ENCODE results near the gene FAM229A.
A peak's percentile ranks its signal among the peaks of the same experiment; 100 is the strongest.

Gene FAM229A

DNA sequence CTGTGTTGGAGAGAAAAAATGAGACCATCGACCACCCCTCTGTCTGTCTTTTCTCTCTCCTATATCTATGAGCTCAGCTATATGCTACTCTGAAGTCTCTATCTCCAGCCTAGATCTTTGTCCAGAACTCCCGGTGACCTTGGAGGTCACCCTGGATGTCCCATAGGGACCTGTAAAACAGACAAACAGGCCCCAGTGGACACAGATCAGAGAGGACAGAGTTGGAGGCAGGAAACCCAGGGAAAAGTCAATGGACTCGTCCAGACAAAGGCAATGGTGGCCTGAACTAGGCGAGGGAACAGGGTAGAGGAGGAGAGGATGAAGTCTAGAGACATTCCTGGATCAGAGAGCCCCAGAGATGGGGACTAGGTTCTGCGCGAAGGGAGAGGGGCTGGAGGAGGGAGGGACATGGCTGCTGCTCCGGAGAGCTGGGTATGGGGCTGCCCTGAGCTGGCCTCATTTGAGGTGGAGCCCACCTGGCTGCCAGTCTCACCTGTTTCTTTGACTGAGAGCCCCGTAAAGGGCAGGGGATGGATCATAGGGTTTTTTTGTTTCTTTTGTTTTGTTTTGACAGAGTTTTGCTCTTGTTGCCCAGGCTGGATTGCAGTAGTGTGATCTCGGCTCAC, 15.6 kb downstream of the FAM229A start:
- no peak for DNase-seq

DNA sequence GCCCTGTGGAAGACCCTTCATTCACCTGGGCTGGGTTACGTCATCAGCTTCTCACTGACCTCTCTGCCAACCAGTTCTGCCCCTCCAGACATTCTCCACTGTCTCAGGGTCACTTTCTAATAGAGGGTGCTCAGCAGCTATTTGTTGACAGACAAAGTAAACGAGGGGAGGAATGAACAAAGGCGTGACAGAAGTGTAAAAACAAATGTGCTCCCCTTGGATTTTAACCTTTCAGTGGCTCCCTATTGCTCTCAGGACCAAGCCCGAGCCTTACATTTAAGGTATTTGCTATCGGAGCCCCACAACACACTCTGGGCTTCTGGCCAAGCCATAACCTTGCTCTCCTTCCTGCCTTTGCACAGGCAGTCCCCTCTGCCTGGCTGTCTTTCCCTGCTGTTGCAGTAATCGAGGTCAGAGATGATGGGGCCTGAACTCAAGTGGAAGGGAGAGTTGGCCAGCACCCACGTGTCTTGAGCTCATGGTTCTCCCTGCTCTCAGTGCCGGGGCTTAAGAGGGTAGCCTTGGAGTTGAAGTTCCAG, 16.9 kb downstream of the FAM229A start:
- DNase-seq: no peak

GRCh38 chr1:32342704-32343103, 19.6 kb downstream of the FAM229A start:
- no peak for DNase-seq

DNA sequence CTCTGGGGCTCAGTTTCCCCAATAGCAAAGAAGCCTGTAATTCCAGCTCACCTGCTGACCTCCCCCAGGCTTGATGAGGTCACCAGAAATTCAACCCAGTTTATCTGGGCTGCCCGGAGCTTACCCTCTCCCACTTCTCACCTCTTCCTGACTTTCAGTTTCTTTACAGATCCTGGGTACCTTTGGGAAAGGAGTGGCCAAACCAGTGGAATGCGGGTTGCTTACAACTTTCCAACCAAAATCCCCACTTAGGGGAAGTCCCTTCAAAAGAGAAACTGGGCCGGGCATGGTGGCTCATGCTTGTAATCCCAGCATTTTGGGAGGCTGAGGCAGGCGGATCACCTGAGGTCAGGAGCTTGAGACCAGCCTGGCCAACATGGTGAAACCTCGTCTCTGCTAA, 20.3 kb downstream of the FAM229A start:
- no peak for DNase-seq

GRCh38 chr1:32341186-32341757, 21.0 kb downstream of the FAM229A start:
- DNase-seq: no peak

- DNase-seq: peak; percentile 61
These were observed 22.8 kb downstream of the FAM229A start for GRCh38 chr1:32339363-32339978.

DNA sequence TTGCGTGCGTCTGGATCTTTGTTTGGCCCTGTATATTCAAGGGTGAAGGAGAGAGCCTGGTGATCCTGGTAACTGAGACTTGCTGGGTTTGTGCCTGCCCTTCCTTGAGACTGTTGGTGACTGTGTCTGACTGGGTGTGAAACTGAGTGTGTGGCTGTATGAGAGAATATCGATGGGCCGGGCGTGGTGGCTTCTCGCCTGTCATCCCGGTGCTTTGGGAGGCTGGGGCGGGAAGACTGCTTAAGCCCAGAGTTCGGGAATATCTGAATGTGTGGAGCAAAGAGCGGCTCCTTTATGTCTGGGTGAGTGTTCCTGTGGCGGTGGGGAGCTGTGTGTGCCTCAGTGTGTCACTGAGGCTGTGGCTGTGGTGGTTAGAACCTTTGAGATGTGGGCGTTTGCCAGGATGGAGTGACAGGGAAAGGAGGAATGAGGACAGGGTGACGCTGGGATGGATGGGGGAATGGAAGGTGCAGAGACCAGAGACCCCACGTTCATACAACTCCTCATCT, 23.6 kb downstream of the FAM229A start:
- DNase-seq: no peak

- peak; percentile 54 for DNase-seq
These were observed 24.2 kb downstream of the FAM229A start for GRCh38 chr1:32337855-32338636.

DNA sequence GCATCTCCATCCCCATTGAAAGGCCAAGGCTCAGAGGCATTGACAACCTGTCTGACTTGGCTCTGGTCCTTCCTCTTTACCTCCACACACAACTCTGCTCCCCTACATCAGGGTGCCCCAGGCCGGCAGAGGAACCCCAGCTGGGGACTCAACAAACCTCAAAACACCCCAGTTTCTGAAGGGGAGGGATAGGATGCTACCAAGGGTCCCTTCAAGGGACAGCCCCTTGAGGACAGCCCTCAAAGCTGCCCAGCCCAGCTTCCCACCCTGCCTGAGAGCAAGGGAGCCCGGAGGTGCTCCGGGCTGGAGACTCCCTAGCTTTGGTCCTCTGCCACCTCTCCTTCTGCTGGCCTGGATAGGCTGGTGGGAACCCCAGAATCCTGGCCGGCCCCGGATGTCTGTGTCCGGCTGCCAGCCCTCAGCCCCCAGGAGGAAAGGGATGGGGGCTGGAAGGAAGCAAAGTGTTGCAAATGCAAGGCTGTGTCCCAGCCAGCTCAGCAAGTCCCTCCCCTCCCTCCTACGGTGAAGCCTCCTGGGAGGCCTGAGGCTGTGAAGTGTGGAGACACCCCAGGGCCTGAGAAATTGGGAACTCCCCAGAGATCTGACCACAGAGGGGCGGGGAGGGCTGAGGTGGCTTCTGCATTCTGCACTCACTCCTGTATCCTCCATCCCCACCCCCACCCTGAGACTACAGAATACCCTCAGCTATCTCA, 25.2 kb downstream of the FAM229A start:
- DNase-seq: peak; percentile 76

DNA sequence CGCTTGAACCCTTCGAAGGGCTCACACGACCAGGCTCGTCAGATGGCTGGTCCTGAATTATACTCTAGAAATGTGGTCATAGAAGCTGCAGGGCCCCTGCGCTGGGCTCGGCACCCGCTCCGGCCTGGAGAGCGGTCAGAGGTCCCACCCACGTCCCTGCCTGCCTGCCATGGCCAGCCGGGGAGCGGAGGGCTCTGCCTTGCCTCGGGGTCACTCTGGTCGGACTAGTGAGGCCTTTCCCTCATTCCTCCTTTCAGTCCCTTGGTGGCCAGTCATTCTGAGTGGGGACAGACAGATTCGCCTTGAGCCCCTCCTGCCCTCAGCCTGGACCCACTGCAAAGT, 25.7 kb downstream of the FAM229A start:
- DNase-seq: no peak

DNA sequence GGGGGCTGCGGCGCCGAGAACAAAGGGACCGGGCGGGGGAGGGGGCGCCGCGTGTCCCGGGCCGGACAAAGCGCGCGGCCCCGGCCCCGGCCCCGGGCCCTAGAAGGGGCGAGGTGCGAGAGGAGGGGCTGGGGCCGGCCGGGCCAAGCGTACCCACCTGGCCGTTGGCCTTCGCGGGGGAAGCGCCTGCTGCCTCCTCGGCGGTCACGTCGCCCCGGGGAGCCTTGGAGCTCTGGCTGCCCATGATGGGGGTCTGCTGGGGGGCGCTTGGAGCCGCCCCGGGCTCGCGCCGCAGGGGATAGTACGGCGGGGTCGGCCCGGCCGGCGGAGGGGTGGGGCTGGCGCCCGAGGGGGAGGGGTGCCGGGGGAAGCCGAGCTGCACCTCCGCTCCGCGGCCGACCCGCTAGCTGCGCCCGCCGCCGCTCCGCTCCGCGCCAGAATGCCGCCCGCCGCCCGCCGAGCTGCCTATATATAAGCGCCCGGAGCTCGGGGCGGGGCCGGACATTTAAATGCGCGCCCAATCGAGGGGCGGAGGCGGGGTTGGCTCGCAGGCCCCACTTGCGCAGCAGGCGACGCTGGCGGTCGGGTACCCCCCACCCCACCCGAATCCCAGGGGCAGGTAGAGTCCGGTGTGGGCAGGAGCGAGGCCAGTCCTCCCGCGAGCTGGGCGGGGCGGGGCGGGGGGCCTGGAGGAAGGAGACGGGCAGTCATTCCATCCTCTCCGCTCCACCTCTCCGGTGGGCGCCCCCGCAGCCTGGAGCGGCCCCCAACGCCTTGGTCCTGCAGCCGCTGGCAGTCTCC, 26.3 kb downstream of the FAM229A start, which contains the start of gene MARCKSL1:
Gene MARCKSL1 (minus strand): TSS at position 444 of the 801 bp plus-strand sequence. CDS start 200 bp downstream, at position 244.
- peak; percentile 89 for DNase-seq

DNA sequence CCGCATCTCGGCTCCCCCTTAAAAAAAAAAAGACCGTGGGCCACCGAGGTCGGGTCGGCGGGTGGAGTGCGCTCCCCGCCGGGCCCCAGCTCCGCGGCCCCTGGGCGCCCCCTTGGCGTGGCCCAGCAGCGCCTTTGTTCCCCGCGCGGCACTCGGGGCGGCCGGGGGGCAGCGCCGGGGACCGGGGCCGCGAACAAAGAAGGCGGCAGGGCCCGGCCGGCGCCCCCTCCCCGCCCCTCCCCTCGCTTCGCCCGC, 26.8 kb downstream of the FAM229A start:
- DNase-seq: no peak

DNA sequence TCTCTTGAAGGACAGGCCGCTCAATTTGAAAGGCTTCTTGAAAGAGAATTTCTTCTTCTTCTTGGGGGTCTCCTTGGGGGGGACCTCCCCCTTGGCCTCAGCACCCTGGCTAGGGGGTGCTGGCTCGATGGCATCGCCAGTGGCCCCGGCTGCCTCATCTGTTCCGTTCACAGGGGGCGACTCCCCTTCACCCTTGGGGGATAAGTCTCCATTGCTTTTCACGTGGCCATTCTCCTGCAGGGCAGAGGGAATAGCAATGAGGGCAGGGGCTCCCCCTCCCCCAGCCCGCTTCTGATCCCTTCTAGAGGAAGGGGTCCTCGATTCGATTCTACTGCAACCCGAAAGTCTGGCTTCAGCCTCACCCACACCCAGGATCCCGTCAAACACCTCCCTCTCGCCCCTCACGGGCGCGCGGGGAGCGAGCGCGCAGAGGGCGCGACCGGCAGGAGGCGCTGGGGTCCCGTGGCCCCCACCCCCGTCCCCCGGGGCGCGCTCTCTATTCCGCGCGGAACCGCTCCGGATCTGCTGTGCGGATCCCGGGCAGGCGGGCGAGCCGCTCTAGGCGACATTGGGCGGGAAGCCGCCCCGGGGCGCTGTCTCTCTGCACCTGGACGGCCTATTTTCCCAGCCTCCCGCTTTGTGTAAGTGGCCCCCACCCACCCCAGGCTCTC, 27.3 kb downstream of the FAM229A start:
- peak; percentile 71 for DNase-seq

GRCh38 chr1:32334274-32334861, 27.9 kb downstream of the FAM229A start:
- DNase-seq: no peak

- no peak for DNase-seq
These were observed 28.9 kb downstream of the FAM229A start for GRCh38 chr1:32333251-32333963.

- DNase-seq: no peak
These were observed 29.8 kb downstream of the FAM229A start for GRCh38 chr1:32332290-32333079.

DNA sequence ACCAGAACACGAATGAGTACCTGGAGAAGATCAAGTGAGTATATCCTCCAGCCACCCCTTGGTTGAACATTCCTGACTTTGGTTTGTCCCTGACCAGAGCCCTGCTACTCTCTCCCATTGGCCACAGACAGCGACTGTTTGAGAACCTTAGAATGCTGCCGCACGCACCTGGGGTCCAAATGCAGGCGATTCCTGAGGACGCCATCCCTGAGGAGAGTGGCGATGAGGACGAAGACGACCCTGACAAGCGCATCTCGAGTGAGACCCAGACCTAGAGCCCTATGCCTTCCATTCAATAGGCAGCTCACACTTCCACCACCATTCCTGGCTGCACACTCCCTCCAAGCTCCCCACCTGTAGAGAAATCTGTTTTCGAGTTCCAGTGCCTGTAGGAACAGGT, 30.7 kb downstream of the FAM229A start:
- DNase-seq: no peak

GRCh38 chr1:32330558-32331151, 31.6 kb downstream of the FAM229A start:
- DNase-seq: no peak

GRCh38 chr1:32329931-32330466, 32.3 kb downstream of the FAM229A start:
- DNase-seq: no peak
